GM12891 (cell line): Measurements from ENCODE around the gene SMIM35.

ENCODE experiments used
- DNase-seq: peaks from one replicate; pipeline ENCODE4 v3.0.0; 2011; ENCODE audit warnings: low spot score; ENCODE audit not compliant: insufficient read length
- FAIRE-seq: peaks from 2 replicates; lab custom pipeline; 2011; peaks lifted over from hg19 to GRCh38; lab: Jason Lieb, UNC
- PAX5 ChIP-seq: IDR thresholded peaks from 2 replicates; pipeline ENCODE4 v1.6.1; 2011; ENCODE audit warnings: low read length, moderate library complexity, mild to moderate bottlenecking; ENCODE audit not compliant: insufficient read depth, severe bottlenecking
- POLR2A ChIP-seq: IDR thresholded peaks from 2 replicates; pipeline ENCODE4 v1.6.1; 2011; ENCODE audit warnings: low read depth, low read length, control low read depth
- POLR2AphosphoS5 ChIP-seq: IDR thresholded peaks from 2 replicates; pipeline ENCODE4 v1.6.1; 2011; ENCODE audit warnings: low read depth, low read length, control low read depth
- POU2F2 ChIP-seq: IDR thresholded peaks from 2 replicates; pipeline ENCODE4 v1.6.1; 2011; ENCODE audit warnings: low read depth, mild to moderate bottlenecking, control low read depth, low read length, moderate library complexity
- SPI1 ChIP-seq: IDR thresholded peaks from 2 replicates; pipeline ENCODE4 v1.6.1; 2011; ENCODE audit warnings: low read depth, low read length, control low read depth
- TAF1 ChIP-seq: IDR thresholded peaks from 2 replicates; pipeline ENCODE4 v1.6.1; 2011; ENCODE audit warnings: low read depth, low read length, control low read depth

SMIM35 gene

GRCh38 chr11:118111019-118111743 lies 24.4 kb upstream of the SMIM35 start:
- TF ChIP-seq TAF1, result no peak
- no peak for TF ChIP-seq POLR2AphosphoS5
- TF ChIP-seq POLR2A, result no peak
- no peak for TF ChIP-seq PAX5
- no peak for TF ChIP-seq POU2F2
- no peak for TF ChIP-seq SPI1
- DNase-seq, result no peak
- FAIRE-seq, result no peak

GRCh38 chr11:118109231-118109630 lies 22.5 kb upstream of the SMIM35 start:
- no peak for DNase-seq
- TF ChIP-seq POLR2A (no peak), PAX5 (no peak), POLR2AphosphoS5 (no peak), TAF1 (no peak), SPI1 (no peak), POU2F2 (no peak)

DNA sequence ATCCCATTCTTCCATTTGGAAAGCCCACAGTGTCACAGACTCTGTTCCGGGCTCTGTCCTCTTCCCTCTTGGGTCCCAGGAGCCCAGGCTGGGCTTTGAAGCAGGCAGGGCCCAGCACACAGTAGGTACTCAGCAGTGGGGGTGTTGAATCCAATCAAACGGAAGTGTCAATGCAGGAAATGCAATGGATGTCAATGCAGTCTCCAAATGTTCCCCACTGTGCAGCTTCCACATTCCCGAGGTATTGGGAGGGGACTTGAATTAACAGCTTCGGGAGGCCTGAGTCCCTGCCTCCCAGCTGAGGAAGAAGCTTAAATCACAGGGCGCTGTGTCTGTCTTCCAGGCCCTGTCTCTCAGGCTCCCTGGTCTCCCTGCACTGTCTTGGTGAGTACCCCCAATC lies 21.8 kb upstream of the SMIM35 start:
- TF ChIP-seq PAX5, result no peak
- no peak for TF ChIP-seq POLR2AphosphoS5
- TF ChIP-seq POU2F2, result no peak
- TF ChIP-seq POLR2A, result no peak
- DNase-seq (no peak), FAIRE-seq (no peak)

More at GRCh38 chr11:118109231-118109630, 22.5 kb upstream of the SMIM35 start:
- no peak for FAIRE-seq

DNA sequence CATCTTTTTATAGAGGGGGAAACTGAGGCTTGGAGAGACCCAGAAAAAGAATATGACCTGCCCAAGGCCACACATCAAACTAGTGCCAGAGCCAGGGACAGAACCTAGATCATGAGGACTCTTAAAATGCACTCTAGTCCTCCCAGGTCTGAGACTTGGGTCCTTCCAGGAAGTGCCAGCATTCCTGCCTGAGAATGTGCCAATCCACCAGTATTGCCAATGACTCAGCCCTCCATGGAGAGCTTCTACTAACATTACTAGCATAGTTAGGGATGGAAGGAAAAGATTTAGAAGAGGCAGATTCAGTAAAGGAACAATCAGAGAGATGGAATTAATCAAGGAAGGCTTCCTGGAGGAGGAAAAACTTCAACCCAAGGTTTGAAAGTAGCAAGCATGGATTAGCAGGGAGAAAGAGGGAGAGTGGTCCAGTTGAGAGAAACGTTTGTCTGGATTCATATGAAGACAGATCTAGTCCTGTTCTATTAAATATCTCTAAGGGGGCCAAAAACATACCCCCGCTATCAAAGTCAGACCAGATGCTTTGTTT lies 20.1 kb upstream of the SMIM35 start:
- FAIRE-seq (no peak), DNase-seq (no peak)
- TF ChIP-seq POU2F2 (no peak), TAF1 (no peak), SPI1 (no peak), POLR2AphosphoS5 (no peak), POLR2A (no peak), PAX5 (no peak)

DNA sequence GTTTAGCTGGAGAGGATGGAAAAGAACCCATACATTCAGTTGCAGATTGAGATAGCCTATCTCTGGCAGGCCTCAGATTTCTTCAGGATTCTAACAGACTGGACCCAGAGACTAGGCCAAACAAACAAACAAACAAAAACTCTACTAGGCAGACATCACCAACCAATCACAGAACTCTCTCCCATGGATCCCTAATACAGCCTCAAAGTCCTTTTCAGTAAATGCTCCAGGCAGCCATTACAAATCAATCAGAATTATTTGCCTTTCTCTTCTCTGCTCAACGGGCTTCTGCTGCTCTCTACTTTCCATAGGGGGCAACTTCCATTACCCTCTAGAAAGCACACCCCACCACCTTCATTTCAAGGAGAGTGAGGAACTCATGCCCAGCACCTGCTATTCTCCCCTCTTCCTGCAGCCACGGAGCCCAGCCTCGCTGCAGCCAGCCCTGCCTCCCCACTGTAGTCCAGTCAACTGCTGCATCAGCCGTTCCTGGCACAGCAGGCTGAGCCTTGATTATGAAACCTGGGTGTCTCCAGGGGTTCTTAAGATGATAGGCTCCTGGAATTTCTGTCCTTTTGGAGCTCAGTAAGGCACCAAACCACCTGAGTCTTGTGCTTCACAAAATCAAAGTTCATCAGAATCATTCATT lies 19.0 kb upstream of the SMIM35 start:
- TF ChIP-seq POLR2AphosphoS5, result no peak
- TF ChIP-seq TAF1, result no peak
- no peak for TF ChIP-seq POU2F2
- TF ChIP-seq PAX5, result no peak
- no peak for TF ChIP-seq SPI1
- TF ChIP-seq POLR2A, result no peak
- DNase-seq (no peak), FAIRE-seq (no peak)

GRCh38 chr11:118104491-118104890 lies 17.7 kb upstream of the SMIM35 start:
- FAIRE-seq, result no peak
- TF ChIP-seq SPI1, result no peak
- no peak for TF ChIP-seq TAF1
- TF ChIP-seq POLR2A, result no peak
- TF ChIP-seq POLR2AphosphoS5, result no peak
- no peak for TF ChIP-seq PAX5
- no peak for TF ChIP-seq POU2F2
- no peak for DNase-seq

DNA sequence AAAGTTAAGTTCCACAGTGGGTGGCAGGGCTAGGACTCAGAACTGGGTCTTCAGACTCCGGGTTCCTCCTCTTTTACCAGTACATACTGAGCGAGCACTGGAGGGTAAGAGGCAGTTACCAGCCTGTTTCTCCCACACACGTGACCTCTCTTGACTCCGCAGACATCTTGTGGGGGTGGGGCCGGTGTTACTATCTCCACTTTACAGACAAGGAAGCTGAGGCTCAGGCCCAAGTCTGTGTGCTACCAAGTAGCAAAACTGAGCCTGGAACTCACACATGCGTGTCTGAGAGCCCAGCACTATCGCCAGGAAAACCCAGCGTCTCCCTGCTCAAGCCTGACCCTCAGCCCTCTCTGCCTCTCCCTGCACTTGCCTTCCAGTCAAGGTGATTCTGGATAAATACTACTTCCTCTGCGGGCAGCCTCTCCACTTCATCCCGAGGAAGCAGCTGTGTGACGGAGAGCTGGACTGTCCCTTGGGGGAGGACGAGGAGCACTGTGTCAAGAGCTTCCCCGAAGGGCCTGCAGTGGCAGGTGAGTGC lies 16.0 kb upstream of the SMIM35 start:
- TF ChIP-seq POLR2A (no peak), PAX5 (no peak)
- DNase-seq (no peak), FAIRE-seq (no peak)

- TF ChIP-seq PAX5 (no peak), POLR2A (no peak), POLR2AphosphoS5 (no peak), TAF1 (no peak)
- FAIRE-seq, result no peak
- no peak for DNase-seq
These were observed 14.0 kb upstream of the SMIM35 start for GRCh38 chr11:118100691-118101232.

- no peak for DNase-seq
These were observed 13.2 kb upstream of the SMIM35 start for GRCh38 chr11:118099838-118100556.

More at GRCh38 chr11:118099838-118100556, 13.2 kb upstream of the SMIM35 start:
- no peak for TF ChIP-seq SPI1
- no peak for TF ChIP-seq POLR2A
- TF ChIP-seq TAF1, result no peak
- no peak for TF ChIP-seq POU2F2
- TF ChIP-seq PAX5, result no peak
- no peak for TF ChIP-seq POLR2AphosphoS5
- FAIRE-seq, result no peak
